Glomerular visceral epithelial cell (primary cell): ENCODE results near the gene ERAP2.
A peak's percentile ranks its signal among the peaks of the same experiment; 100 is the strongest.

ENCODE experiments used
- DNase-seq: peaks from one replicate; pipeline ENCODE4 v3.0.0-alpha.2; 2016; ENCODE audit errors: extremely low spot score

Gene ERAP2

DNA sequence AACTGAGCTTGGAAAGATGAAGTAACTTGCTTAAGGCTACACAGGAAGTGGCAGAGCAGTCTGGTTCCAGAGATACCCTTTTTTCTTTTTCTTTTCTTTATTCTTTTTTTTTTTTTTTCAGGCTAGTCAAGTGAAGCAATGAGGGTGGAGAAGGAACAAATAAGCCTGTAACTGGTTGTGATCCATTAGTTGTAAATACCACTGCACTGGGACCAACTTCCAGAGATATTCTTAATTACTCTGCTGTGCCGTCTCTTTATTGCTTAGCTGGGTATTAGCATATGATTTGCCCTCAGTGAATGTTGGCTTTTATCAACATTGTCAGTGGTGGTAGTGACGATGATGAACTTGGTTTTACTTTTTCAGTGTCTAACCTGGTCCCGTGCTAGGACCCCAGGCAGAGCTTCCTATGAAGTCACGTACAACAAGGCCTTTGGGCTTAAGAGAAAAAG is 86.3 kb downstream of the ERAP2 start:
- no peak for DNase-seq

DNA sequence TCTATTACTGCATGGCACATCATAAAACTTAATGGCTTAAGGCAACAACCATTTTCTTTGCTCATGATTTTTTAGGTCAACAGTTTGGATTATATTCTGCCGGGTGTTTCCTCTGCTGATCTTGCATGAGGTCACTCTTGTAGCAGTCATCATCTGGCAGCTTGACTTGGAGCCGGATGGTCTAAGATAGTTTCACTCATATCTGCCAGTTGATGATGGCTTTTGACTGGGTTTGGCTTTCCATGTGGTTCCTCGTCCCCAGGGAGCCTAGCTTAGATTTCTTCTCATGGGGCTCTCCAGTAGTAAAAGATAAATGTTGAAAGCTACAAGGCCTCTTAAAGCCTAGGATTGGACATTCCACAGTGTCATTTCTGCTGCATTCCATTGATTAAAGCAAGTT is 87.0 kb downstream of the ERAP2 start:
- DNase-seq = peak; percentile 49

DNA sequence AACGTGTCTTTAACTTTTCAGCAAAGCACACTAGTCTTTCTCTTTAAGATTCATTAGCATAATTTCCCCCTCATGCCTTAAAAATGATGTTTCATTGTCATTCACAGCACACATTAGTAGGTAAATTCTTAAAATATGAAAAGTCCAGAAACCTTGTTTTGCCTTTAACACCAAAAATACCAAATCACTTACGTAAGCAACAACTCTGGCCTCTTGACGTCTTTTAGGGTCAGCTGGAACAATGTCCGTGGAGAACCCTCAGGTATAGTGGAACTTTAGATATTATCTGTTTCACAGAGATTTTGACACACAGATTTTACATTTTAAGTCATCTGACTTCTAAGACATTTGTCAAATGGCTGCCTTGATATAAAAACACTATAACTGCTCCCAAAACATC is 90.5 kb downstream of the ERAP2 start:
- no peak for DNase-seq

DNA sequence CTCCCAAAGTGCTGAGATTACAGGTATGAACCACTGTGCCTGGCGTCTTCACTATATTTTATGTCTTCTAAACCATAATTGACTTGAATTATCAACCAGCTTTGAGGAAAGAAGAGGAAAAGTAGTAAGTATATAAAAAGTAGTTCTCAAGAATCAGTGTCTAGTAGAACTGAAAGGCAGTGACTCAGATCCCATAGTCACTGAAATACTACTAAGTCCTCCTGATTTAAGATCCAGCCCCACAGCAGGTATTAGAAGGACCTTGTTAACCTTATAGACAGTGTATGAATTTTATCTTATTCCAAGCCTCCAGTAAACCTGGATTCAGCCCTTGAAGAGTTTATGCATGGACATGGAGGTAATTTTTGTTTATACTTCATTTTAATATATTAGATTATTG is 91.1 kb downstream of the ERAP2 start:
- no peak for DNase-seq

DNA sequence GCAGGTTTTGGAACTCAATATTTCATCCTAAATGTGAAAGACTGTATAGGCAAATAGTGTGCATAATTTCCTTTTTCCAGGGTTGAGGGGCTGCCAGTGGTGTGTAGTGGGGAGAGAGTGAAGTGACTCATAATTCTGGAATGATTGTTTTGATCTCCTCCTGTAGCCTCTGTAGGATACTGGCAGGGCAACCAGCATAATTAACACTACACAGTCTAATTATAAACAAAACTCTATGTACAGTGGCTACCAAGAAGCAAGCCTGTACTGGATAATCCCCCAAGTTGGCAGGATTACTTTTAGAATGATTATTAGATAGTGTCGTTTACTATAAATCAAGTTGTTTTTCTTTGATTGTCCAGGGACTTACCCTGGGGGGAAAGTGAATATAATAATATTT is 91.8 kb downstream of the ERAP2 start:
- DNase-seq = peak; percentile 58

DNA sequence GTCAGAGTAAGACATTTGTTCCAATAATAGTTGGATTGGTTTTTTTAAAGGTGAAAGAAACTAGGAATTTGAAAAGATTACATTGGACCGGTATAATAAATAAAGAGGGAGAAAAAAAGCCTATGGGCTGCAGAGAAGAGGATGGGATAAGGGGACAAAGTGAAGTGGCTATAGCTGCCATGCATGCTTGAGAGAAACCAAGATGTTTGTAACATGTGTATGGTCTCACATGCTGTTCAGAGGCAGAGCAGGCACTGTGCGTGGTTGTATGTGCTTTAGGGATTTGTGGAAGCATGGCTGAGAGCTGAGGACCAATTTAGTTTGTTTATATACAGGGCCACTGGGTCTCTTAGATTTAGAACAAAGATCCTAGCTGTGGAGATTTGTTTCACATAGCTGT is 92.3 kb downstream of the ERAP2 start:
- DNase-seq = peak; percentile 19
